Esophagus mucosa (tissue), 1 donor: ENCODE measurements around the gene APBB2. TPM values are rescaled to one million over a fixed set of nuclear protein-coding genes. Genes with fewer than 3 reads are reported as not detected.

Experiments used
- ATAC-seq: fragments of 200-7000 bp; cut with Tn5 transposase; one replicate; pipeline ENCODE4 v1.9.1; 2020
- total RNA-seq: library from RNA; stranded (reverse); gene quantifications from one replicate; pipeline ENCODE4 v1.2.4, GENCODE V29; 2023
- donor health status: DM: yes; HTN: yes; CAD: no.

The APBB2 gene
- total RNA-seq, 1 donor from 2014 or later = 13.3 TPM

GRCh38 chr4:41133454-41134018, 80.8 kb downstream of the APBB2 start:
- ATAC-seq = no peak

DNA sequence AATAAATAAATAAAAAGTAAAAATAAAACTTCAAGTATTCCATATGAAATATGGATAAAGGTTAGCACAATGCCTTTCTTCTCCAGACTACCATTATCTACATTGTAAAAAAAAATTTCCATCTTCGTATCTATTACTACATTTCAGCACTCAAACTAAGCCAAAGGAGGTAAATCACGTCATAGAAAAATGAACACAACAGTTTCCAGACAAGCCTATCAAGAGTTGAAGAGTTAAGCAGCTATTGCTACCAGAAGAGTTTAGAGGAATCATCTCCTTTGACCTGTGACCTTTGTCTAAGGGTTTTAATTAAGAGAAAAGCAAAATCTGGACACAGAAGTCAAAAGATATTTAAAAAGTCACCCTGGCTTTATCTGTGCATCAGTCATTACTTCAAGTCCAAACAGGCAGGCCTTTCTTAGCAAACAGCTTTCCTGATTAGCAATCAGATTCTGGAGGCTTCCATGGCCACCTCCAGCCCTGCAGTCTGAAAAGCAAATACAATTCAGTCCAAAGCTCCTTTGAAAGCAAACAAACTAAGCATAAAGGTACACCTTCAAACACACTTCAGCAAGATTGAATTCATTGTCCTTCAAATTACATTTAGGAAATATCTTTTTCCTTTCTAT, 82.2 kb downstream of the APBB2 start:
- ATAC-seq = no peak

DNA sequence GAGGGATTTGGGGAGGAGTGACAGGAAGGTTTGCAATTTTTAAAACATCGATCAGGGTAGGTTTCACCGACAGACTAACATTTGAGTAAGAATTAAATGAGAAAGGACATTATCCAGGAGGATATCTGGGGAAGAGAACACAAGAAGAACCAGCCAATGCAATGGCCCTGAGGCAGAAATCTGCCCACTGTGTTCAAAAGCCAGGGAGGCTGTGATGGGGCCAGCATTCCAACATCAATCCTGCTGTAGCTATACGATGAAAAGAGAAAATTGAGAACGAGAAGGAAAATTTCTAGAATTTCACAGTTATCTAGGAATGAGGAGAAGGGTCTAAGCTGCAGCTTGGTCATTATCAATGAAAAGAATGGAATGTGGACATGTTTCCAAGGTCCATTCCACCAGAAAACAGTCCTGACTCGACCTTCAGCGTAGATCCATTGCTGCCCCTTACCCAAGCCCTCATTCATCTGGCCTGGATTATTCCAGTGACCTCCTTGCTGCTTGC, 84.4 kb downstream of the APBB2 start:
- ATAC-seq = no peak

DNA sequence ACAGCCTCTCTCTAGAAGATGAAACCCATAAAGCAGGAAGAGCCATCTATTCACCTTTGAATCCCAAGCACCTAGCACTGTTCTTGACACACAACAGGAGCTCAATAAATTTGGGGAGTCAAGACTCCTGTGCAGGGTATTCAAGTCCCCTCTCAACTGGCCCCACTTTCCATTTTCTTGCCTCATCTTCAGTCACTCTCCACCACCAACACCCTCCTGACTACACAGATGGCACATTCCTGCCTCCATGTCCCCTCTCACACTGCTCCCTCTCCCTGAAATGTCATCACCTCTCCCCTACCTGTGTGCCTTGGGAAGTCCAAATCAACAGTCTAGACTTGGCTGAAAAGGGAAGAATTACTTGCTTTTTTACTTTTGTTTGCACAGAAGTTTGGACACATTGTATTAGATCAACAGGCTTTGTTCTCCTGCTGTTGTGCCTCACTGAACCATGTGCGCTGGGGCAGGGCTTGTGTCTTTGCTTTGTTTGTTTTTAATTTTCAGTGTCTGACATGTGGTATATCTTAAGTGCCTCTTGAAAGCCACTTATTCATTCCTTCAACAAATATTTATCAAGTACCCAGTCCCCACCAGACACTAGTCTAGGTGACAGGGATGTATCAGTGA, 85.1 kb downstream of the APBB2 start:
- no peak for ATAC-seq

DNA sequence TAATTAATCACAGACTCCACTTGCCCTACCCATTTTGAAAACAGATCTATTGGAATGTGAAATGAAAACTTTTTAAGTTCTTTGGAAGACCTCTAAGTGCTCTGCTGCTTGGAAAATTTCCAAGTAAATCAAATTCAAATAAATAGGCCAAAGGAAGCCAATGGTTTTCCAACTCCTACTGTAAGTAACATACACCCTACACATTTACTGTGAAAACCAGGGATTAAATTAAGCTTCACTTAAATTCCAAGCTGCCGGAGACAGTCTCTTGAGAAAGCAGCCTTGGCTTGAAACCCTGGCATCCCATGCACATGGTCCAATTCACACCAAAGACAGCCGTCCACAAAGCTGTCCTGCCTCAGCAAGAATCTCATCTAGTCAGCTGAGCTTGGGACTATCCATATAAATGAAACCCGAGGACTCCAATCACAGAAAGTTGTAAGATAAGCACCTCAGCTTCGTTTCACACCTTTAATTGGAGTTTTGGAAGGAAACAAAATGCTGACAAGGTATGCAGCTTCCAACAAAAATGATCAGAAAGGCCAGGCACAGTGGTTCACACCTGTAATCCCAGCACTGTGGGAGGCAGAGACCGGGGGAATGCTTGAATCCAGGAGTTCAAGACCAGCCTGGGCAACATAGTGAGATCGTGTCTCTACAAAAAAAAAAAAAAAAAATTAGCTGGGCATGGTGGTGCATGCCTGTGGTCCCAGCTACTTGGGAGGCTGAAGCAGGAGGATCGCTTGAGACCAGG, 88.6 kb downstream of the APBB2 start:
- ATAC-seq = no peak

GRCh38 chr4:41124916-41125548, 89.3 kb downstream of the APBB2 start:
- ATAC-seq = no peak

DNA sequence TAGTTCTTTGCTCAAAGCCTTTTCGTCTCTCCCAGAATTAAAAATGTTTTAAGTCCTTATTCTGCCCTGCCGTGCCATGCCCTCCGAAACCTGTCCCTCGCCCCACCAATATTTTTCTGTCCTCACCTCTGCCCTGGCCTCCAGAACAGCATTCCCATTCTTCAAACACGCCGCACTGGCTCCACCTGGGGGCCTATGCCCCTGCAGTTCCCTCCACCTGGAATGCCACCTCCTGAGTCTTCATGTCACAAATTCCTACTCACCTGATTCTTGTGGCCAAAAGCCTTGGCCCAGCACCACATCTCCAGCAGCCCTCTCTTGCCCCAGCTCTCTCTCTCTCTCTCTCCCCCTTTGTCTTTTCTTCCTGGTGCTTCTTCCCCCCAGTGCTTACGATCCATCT, 91.6 kb downstream of the APBB2 start:
- no peak for ATAC-seq

GRCh38 chr4:41122309-41122708, 92.0 kb downstream of the APBB2 start:
- no peak for ATAC-seq

DNA sequence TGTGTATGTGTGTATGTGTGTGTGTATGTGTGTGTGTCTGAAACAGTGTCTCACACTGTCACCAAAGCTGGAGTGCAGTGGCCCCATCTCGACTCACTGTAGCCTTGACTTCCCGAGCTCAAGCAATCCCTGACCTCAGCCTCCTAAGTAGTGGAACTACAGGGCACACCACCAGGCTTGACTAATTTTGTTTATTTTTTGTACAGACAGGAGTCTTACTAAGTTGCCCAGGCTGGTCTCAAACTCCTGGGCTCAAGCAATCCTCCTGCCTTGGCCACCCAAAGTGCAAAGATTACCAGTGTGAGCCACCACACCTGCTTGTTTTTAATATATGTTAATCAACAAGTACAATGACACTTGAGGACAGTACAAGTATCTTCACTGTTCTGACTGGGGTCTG, 92.4 kb downstream of the APBB2 start:
- ATAC-seq = no peak

DNA sequence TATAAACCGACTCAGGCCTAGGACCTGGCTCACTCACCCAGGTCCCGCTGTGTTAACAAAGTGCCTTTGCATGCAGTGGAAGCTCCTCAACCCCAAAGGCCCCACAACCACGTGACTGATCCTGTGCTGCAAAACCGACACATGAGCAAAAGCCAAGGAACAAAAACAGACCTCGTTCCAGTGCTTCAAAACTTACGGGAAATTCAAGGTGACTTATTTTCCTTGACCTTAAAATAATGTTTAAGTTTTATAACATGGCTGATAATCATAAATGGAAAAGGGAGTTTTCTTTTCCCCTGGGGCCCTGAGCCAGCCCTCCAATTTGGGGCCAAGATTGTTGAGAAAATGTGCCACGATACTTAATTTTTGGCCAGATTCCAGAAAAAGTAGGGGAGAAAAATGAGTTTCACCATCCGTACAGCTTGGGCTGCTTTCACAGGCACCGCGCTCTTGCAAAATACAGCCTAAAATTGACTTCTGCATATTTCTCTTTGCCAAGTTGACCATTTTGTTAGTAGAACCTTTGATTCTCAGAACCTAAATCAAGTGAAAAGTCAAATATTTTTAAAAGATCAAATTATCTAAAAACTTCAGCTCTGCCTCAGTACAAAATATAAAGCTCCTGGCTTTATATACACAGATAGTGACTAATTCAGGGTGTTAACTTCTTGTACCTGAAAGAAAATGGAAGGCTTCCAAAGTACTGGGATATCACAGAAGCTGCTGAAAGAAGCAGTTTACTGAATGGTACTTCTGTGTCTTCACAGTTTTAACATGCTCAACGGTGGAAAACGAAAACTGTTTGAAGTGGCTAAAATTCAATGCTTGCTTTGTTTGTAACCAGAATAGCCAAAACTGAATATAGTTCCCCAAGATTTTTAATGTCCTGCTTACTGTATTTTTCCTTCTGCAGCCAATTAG, 93.8 kb downstream of the APBB2 start:
- ATAC-seq = peak; percentile 76

- ATAC-seq = no peak
Observed at GRCh38 chr4:41119867-41120295, 94.5 kb downstream of the APBB2 start.

- no peak for ATAC-seq
Observed at GRCh38 chr4:41111791-41112190, 102.6 kb downstream of the APBB2 start.

- no peak for ATAC-seq
Observed at GRCh38 chr4:41110050-41110449, 104.3 kb downstream of the APBB2 start.

- no peak for ATAC-seq
Observed at GRCh38 chr4:41108481-41108880, 105.9 kb downstream of the APBB2 start.

DNA sequence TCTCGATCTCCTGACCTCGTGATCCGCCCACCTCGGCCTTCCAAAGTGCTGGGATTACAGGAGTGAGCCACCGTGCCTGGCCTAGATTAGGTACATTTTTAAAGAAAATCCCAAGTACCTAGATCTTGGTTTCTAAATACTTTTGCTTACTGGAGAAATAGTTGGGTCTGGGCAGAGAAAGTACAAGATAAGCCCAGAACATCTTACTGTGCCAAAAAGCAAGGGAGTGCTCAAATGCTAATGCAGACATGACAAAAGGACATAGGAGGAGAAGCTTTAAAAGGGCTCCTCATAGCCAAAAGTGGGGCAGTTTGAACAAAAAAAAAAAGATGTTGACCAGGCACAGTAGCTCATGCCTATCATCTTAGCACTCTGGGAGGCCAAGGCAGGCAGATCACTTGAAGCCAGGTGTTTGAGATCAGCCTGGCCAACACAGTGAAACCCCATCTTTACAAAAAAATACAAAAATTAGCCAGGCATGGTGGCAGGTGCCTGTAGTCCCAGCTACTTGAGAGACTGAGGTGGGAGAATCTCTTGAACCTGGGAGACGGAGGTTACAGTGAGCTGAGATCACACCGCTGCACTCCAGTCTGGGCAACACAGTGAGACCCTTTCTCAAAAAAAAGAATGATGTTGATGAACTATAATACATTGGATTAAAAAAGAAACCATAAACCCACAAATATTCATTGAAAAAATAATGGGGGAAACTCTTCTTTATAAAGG, 107.5 kb downstream of the APBB2 start:
- ATAC-seq = no peak

GRCh38 chr4:41106081-41106480, 108.3 kb downstream of the APBB2 start:
- no peak for ATAC-seq

DNA sequence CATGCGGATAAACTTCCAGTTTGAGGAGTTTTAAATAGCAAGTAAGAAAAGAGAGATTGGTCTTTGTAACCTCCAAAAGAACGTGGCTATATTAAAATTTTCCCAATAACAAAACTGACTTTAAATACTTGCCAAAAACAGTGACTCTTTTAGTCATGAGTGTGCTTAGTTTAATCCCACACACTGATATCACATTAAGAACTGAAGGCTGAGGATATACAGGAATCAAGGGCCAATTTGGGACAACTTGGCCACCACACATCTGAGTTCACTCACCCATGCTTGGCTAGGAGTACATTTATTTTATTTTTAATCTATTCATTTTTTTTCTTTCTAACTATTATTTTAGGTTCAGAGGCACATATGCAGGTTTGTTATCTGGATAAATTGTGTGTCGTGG, 110.2 kb downstream of the APBB2 start:
- ATAC-seq = no peak

DNA sequence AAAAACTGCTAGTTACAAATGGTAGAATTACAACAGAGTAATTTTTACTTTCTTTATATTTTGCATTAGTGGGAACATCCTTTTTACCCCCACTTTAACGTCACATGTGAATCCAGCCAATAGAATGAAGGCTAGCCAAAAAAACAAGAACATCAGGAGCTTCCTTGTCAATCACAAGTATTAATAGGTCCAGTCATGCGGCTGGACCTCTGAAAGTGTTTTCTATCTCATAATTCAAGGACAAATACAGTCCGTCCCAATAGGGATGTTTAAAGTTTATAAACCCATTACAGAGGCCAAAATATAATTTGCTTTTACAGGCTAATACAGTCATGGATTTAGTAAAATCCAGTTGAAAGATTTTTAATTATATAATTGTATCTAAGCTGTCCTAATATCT, 110.7 kb downstream of the APBB2 start:
- no peak for ATAC-seq

DNA sequence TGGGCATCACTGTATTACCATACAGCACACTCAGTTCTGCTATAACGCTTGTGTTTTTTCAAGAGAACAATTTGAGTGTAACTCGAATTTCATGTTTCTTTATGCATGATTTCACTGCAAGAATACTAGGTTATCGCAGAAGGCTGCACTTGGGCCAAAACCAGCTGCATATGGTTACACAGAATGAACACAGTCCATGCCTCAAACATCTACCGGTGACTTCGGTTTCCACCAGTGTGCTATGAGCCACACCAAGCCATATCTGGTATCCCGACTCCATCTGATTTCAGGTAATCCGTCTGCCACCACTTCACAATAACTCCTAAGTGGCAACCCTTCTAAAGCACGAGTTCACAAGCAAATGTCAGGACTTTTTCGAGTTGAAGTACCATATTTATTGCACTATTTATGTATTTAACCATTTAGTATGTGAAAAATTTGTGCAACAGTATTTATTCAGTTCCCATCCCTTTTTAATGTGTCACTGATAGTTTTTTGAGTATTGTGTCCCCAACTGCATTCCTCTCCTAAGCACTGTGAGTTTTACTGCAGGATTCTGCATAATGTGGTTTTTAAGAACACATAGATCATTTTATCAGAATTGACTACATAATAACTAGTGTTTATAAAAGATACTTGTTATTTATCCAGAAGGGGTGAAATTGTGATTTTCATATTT, 111.8 kb downstream of the APBB2 start:
- ATAC-seq = no peak
